Nephron progenitor cell (in vitro differentiated cells): Measurements from ENCODE around the gene SLC16A11.

ENCODE experiments used
- DNase-seq: peaks from one replicate; pipeline ENCODE4 v3.0.0; 2021
- H3K27ac Mint-ChIP-seq: 2 replicates; pipeline ENCODE4 v1.8.0; 2021; ENCODE audit warnings: mild to moderate bottlenecking, moderate library complexity, mixed read lengths
- H3K27me3 Mint-ChIP-seq: 2 replicates; pipeline ENCODE4 v1.8.0; 2021; ENCODE audit warnings: mild to moderate bottlenecking, low read depth, mixed read lengths; ENCODE audit not compliant: poor library complexity
- H3K36me3 Mint-ChIP-seq: 2 replicates; pipeline ENCODE4 v1.8.0; 2021; ENCODE audit warnings: low read depth, mixed read lengths
- H3K4me1 Mint-ChIP-seq: 2 replicates; pipeline ENCODE4 v1.8.0; 2021; ENCODE audit warnings: mixed read lengths
- H3K4me3 Mint-ChIP-seq: 2 replicates; pipeline ENCODE4 v1.8.0; 2021; ENCODE audit warnings: mild to moderate bottlenecking, moderate library complexity, mixed read lengths
- H3K9me3 Mint-ChIP-seq: 2 replicates; pipeline ENCODE4 v1.8.0; 2021; ENCODE audit warnings: mild to moderate bottlenecking, moderate library complexity, mixed read lengths
- TF ChIP-seq, protein P1 (sequence below): fragments of 200-600 bp; sonication (generic); IDR thresholded peaks from 2 replicates; pipeline ENCODE4 v1.5.0; 2021; ENCODE audit warnings: antibody characterized with exemption

The SLC16A11 gene

GRCh38 chr17:7029096-7029495 lies 14.8 kb downstream of the SLC16A11 start:
- H3K27ac Mint-ChIP-seq = no peak overlapping the region
- H3K4me1 Mint-ChIP-seq = no peaks in the 10 kb centered on the region

DNA sequence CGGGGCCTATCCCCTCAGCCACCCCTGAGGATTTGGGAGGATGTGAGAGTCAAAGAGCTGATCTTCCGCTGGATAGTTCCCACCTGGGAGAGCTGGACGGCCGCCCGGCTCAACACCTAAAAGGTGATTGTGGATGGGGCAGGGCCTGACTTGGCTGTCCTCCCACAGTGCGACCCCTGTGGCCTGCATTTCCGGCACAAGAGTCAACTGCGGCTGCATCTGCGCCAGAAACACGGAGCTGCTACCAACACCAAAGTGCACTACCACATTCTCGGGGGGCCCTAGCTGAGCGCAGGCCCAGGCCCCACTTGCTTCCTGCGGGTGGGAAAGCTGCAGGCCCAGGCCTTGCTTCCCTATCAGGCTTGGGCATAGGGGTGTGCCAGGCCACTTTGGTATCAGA lies 16.6 kb downstream of the SLC16A11 start:
- peaks cover 37% of the 10 kb centered on the region for H3K27me3 Mint-ChIP-seq
- H3K27ac Mint-ChIP-seq = peak overlapping the region; percentile 42
- H3K36me3 Mint-ChIP-seq = no peaks in the 10 kb centered on the region
- no peak overlapping the region for H3K4me3 Mint-ChIP-seq
- H3K4me1 Mint-ChIP-seq = peaks cover 11% of the 10 kb centered on the region
- TF ChIP-seq, protein P1, sequence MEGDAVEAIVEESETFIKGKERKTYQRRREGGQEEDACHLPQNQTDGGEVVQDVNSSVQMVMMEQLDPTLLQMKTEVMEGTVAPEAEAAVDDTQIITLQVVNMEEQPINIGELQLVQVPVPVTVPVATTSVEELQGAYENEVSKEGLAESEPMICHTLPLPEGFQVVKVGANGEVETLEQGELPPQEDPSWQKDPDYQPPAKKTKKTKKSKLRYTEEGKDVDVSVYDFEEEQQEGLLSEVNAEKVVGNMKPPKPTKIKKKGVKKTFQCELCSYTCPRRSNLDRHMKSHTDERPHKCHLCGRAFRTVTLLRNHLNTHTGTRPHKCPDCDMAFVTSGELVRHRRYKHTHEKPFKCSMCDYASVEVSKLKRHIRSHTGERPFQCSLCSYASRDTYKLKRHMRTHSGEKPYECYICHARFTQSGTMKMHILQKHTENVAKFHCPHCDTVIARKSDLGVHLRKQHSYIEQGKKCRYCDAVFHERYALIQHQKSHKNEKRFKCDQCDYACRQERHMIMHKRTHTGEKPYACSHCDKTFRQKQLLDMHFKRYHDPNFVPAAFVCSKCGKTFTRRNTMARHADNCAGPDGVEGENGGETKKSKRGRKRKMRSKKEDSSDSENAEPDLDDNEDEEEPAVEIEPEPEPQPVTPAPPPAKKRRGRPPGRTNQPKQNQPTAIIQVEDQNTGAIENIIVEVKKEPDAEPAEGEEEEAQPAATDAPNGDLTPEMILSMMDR = no peak
- H3K9me3 Mint-ChIP-seq = no peaks in the 10 kb centered on the region
- no peak for DNase-seq

More at GRCh38 chr17:7029096-7029495, 14.8 kb downstream of the SLC16A11 start:
- Mint-ChIP-seq H3K36me3 (no peaks in the 10 kb centered on the region), H3K27me3 (peaks cover 24% of the 10 kb centered on the region), H3K4me3 (no peak overlapping the region), H3K9me3 (no peaks in the 10 kb centered on the region)
- no peak for DNase-seq
- TF ChIP-seq, protein P1 = no peak

DNA sequence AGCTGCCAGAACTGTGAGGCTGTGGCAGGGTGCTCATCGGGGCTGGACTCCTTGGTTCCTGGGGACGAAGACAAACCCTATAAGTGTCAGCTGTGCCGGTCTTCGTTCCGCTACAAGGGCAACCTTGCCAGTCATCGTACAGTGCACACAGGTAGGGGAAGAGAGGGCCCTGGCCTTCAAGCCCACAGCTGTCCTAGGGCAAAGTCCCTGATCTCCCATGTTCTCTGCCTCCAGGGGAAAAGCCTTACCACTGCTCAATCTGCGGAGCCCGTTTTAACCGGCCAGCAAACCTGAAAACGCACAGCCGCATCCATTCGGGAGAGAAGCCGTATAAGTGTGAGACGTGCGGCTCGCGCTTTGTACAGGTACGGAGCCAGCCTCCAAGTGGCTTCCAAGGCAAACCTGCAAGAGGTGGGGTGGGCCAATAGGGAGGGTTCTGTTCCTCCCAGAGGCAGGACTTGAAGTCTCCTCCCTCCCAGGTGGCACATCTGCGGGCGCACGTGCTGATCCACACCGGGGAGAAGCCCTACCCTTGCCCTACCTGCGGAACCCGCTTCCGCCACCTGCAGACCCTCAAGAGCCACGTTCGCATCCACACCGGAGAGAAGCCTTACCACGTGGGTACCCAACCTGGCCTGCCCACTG lies 17.3 kb downstream of the SLC16A11 start:
- H3K9me3 Mint-ChIP-seq = no peaks in the 10 kb centered on the region
- peak overlapping the region; percentile 25 for H3K27ac Mint-ChIP-seq
- TF ChIP-seq, protein P1 = no peak
- no peak for DNase-seq
- peaks cover 44% of the 10 kb centered on the region for H3K27me3 Mint-ChIP-seq
- no peaks in the 10 kb centered on the region for H3K36me3 Mint-ChIP-seq
- no peak overlapping the region for H3K4me3 Mint-ChIP-seq
- peaks cover 14% of the 10 kb centered on the region for H3K4me1 Mint-ChIP-seq

DNA sequence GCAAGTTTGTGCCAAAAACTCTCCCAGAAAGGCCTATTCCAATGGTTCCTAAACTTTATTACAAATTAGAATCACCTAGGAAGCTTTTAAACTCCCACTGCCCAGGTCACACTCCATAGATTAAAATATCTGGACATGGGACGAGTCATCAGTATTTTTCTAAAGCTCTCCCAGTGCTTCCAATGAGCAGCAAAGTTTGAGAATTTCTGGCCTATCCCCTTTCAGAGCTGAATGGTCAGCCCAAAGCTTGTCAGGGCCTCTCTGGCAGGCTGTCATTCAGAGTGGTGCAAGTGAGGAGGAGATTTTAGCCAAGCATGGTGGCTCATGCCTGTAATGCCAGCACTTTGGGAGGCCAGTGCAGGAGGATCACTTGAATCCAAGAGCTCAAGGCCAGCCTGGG lies 18.6 kb downstream of the SLC16A11 start:
- no peaks in the 10 kb centered on the region for H3K36me3 Mint-ChIP-seq
- TF ChIP-seq, protein P1 = no peak
- peaks cover 27% of the 10 kb centered on the region for H3K4me1 Mint-ChIP-seq
- no peak for DNase-seq
- H3K9me3 Mint-ChIP-seq = no peaks in the 10 kb centered on the region
- H3K27ac Mint-ChIP-seq = no peak overlapping the region
- H3K27me3 Mint-ChIP-seq = peaks cover 47% of the 10 kb centered on the region
- no peak overlapping the region for H3K4me3 Mint-ChIP-seq

DNA sequence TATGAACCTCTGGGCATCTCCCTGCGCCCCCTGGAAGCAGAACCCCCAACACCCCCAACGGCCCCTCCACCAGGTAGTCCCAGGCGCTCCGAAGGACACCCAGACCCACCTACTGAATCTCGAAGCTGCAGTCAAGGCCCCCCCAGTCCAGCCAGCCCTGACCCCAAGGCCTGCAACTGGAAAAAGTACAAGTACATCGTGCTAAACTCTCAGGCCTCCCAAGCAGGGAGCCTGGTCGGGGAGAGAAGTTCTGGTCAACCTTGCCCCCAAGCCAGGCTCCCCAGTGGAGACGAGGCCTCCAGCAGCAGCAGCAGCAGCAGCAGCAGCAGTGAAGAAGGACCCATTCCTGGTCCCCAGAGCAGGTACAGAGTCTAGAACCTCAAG lies 19.5 kb downstream of the SLC16A11 start:
- TF ChIP-seq, protein P1 = no peak
- no peaks in the 10 kb centered on the region for H3K9me3 Mint-ChIP-seq
- peaks cover 46% of the 10 kb centered on the region for H3K27me3 Mint-ChIP-seq
- peaks cover 36% of the 10 kb centered on the region for H3K4me1 Mint-ChIP-seq
- no peak for DNase-seq
- no peak overlapping the region for H3K4me3 Mint-ChIP-seq
- H3K36me3 Mint-ChIP-seq = no peaks in the 10 kb centered on the region
- H3K27ac Mint-ChIP-seq = no peak overlapping the region
